Measurements from ENCODE around the gene POLR3C. TPM values are rescaled to one million over a fixed set of nuclear protein-coding genes. Genes with fewer than 3 reads are reported as not detected.

Gene POLR3C
- total and polyA plus RNA-seq, 2 of the 13 experiments (the other 11 are each of a cell fraction or from before 2014, with no cell fraction given) = 15.5 to 24.3 TPM

- TF ChIP-seq CEBPG (CRISPR knock-in tag; IDR thresholded peaks at IDR 0.05) = peak; percentile 9; the same call in 1 of the 2 replicates
- TF ChIP-seq, protein P1, sequence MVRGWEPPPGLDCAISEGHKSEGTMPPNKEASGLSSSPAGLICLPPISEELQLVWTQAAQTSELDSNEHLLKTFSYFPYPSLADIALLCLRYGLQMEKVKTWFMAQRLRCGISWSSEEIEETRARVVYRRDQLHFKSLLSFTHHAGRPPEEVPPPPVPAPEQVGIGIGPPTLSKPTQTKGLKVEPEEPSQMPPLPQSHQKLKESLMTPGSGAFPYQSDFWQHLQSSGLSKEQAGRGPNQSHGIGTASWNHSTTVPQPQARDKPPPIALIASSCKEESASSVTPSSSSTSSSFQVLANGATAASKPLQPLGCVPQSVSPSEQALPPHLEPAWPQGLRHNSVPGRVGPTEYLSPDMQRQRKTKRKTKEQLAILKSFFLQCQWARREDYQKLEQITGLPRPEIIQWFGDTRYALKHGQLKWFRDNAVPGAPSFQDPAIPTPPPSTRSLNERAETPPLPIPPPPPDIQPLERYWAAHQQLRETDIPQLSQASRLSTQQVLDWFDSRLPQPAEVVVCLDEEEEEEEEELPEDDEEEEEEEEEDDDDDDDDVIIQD (CRISPR knock-in tag; IDR thresholded peaks at IDR 0.05; ENCODE audit: low read depth) = 0 out of 2 replicates have a peak, but pooled peaks have one; percentile 12
- TF ChIP-seq TERF1 (CRISPR knock-in tag; IDR thresholded peaks at IDR 0.05) = no peak
- TF ChIP-seq, protein P2, sequence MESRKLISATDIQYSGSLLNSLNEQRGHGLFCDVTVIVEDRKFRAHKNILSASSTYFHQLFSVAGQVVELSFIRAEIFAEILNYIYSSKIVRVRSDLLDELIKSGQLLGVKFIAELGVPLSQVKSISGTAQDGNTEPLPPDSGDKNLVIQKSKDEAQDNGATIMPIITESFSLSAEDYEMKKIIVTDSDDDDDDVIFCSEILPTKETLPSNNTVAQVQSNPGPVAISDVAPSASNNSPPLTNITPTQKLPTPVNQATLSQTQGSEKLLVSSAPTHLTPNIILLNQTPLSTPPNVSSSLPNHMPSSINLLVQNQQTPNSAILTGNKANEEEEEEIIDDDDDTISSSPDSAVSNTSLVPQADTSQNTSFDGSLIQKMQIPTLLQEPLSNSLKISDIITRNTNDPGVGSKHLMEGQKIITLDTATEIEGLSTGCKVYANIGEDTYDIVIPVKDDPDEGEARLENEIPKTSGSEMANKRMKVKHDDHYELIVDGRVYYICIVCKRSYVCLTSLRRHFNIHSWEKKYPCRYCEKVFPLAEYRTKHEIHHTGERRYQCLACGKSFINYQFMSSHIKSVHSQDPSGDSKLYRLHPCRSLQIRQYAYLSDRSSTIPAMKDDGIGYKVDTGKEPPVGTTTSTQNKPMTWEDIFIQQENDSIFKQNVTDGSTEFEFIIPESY (CRISPR knock-in tag; IDR thresholded peaks at IDR 0.05) = no peak
- TF ChIP-seq GPBP1L1 (CRISPR knock-in tag; IDR thresholded peaks at IDR 0.05) = no peak
- TF ChIP-seq HOXA9 (CRISPR knock-in tag; IDR thresholded peaks at IDR 0.05; ENCODE audit: borderline replicate concordance) = no peak
- no peak for TF ChIP-seq ZNF709 (CRISPR knock-in tag; IDR thresholded peaks at IDR 0.05)
- no peak for TF ChIP-seq MIXL1 (CRISPR knock-in tag; IDR thresholded peaks at IDR 0.05)
- TF ChIP-seq GATAD2A (CRISPR knock-in tag; IDR thresholded peaks at IDR 0.05) = 0 out of 2 replicates have a peak, but pooled peaks have one; percentile 13
- TF ChIP-seq ELF3 (CRISPR knock-in tag; IDR thresholded peaks at IDR 0.05) = no peak
- TF ChIP-seq ZNF878 (CRISPR knock-in tag; IDR thresholded peaks at IDR 0.05) = no peak
Measured at GRCh38 chr1:145782272-145783099, 41.5 kb upstream of the POLR3C start (continued).
